GM18498 (cell line): ENCODE data around the gene KRTAP10-7.
"Not testable (repeated sequence)": the region's sequence is repeated elsewhere in the genome, so short reads cannot be mapped to it uniquely, and the experiment has no call there.

ENCODE experiments used
- ATAC-seq: cut with Tn5 transposase; IDR thresholded peaks from one replicate; pipeline ENCODE4 v1.9.1; 2021; ENCODE audit warnings: mild to moderate bottlenecking, moderate library complexity; ENCODE audit not compliant: unreplicated experiment

KRTAP10-7 gene

GRCh38 chr21:44600118-44600978 lies at the start of gene KRTAP10-7:
Gene KRTAP10-7, plus strand, starts transcription at chr21:44600597. Its CDS starts 25 bp downstream, at chr21:44600622.
- ATAC-seq: not testable (repeated sequence)

- ATAC-seq: no peak
These were observed 49.6 kb upstream of the KRTAP10-7 start for GRCh38 chr21:44550807-44551206.

GRCh38 chr21:44551340-44551961 lies 48.9 kb upstream of the KRTAP10-7 start, which contains the start of gene KRTAP10-2:
Gene KRTAP10-2, minus strand, starts transcription at chr21:44551505. Its CDS starts 47 bp downstream, at chr21:44551458.
- no peak for ATAC-seq

GRCh38 chr21:44552136-44552535 lies 48.3 kb upstream of the KRTAP10-7 start:
- ATAC-seq: no peak

GRCh38 chr21:44552681-44553080 lies 47.7 kb upstream of the KRTAP10-7 start:
- no peak for ATAC-seq

- no peak for ATAC-seq
These were observed 45.1 kb upstream of the KRTAP10-7 start for GRCh38 chr21:44555200-44555875.

GRCh38 chr21:44556879-44557278 lies 43.5 kb upstream of the KRTAP10-7 start:
- no peak for ATAC-seq

GRCh38 chr21:44557491-44558328 lies 42.7 kb upstream of the KRTAP10-7 start:
- ATAC-seq: no peak

GRCh38 chr21:44558329-44558675 lies 42.1 kb upstream of the KRTAP10-7 start:
- not testable (repeated sequence) for ATAC-seq

GRCh38 chr21:44558695-44559094 lies 41.7 kb upstream of the KRTAP10-7 start, which contains the start of gene KRTAP10-3:
Gene KRTAP10-3, minus strand, starts transcription at chr21:44558795. Its CDS starts 80 bp downstream, at chr21:44558715.
- ATAC-seq: no peak

- ATAC-seq: no peak
These were observed 36.3 kb upstream of the KRTAP10-7 start for GRCh38 chr21:44564099-44564498.

GRCh38 chr21:44564886-44565598 lies 35.4 kb upstream of the KRTAP10-7 start:
- no peak for ATAC-seq

GRCh38 chr21:44566403-44566802 lies 34.0 kb upstream of the KRTAP10-7 start:
- no peak for ATAC-seq

GRCh38 chr21:44567481-44568171 lies 32.8 kb upstream of the KRTAP10-7 start:
- no peak for ATAC-seq

GRCh38 chr21:44568261-44568660 lies 32.1 kb upstream of the KRTAP10-7 start:
- ATAC-seq: no peak

GRCh38 chr21:44568667-44569556 lies 31.5 kb upstream of the KRTAP10-7 start:
- no peak for ATAC-seq

GRCh38 chr21:44569861-44570517 lies 30.4 kb upstream of the KRTAP10-7 start:
- ATAC-seq: no peak

GRCh38 chr21:44571296-44571695 lies 29.1 kb upstream of the KRTAP10-7 start:
- ATAC-seq: no peak
